Suprapubic skin (tissue), 4 donors: ENCODE measurements around the gene ZACN. TPM values are rescaled to one million over a fixed set of nuclear protein-coding genes. Genes with fewer than 3 reads are reported as not detected.

Experiments used
- DNase-seq, 2 donors: peaks; one replicate each; pipeline ENCODE4 v3.0.0-alpha.2; 2019; ENCODE audit warnings: low spot score in 2 of 2
- H3K27ac ChIP-seq: fragments of 200-600 bp; sonication (generic); one replicate; pipeline ENCODE4 v1.5.1; 2019
- H3K27me3 ChIP-seq: fragments of 200-600 bp; sonication (generic); one replicate; pipeline ENCODE4 v1.5.1; 2019
- H3K36me3 ChIP-seq: fragments of 200-600 bp; sonication (generic); one replicate; pipeline ENCODE4 v1.5.1; 2019
- H3K4me1 ChIP-seq: fragments of 200-600 bp; sonication (generic); one replicate; pipeline ENCODE4 v1.5.1; 2019
- H3K4me3 ChIP-seq: fragments of 200-600 bp; sonication (generic); one replicate; pipeline ENCODE4 v1.5.1; 2019; ENCODE audit warnings: mild to moderate bottlenecking
- H3K9me3 ChIP-seq: fragments of 200-600 bp; sonication (generic); one replicate; pipeline ENCODE4 v1.5.1; 2019
- CTCF ChIP-seq, 2 donors: fragments of 200-600 bp in 1 of 2; fragments of 450-650 bp in 1 of 2; sonication (generic) in 1 of 2; IDR thresholded peaks; one replicate each; pipeline ENCODE4 v1.5.1; 2016 to 2019; ENCODE audit warnings: antibody characterized with exemption in 2 of 2, mild to moderate bottlenecking in 1 of 2, moderate library complexity in 1 of 2
- EP300 ChIP-seq: sonication (generic); formaldehyde crosslinking; IDR thresholded peaks from one replicate; pipeline ENCODE4 v1.6.1; 2017; ENCODE audit warnings: antibody characterized with exemption
- POLR2A ChIP-seq, 2 donors: fragments of 450-650 bp; IDR thresholded peaks; one replicate each; pipeline ENCODE4 v1.6.1; 2017; ENCODE audit warnings: antibody characterized with exemption in 2 of 2, mild to moderate bottlenecking in 2 of 2, moderate library complexity in 2 of 2
- POLR2AphosphoS5 ChIP-seq, 3 donors: sonication (generic); formaldehyde crosslinking; IDR thresholded peaks; one replicate each; pipeline ENCODE4 v1.6.1; 2017; ENCODE audit warnings: antibody characterized with exemption in 3 of 3
- WGBS: methylation state at CpG from one replicate; pipeline ENCODE4 v1.1.5; 2018; 5-methylcytosine and 5-hydroxymethylcytosine counted together
- total RNA-seq, 4 donors: library from RNA; depleted of rRNA; stranded (reverse); fragments of >200 nt; gene quantifications; one replicate each; pipeline ENCODE4 v1.1.0, GENCODE V29; 2016

The ZACN gene
- total RNA-seq, 4 donors from 2014 or later = not detected

- H3K27me3 ChIP-seq = no peaks in the 10 kb centered on the region
- no peak overlapping the region for H3K4me3 ChIP-seq
- no peaks in the 10 kb centered on the region for H3K9me3 ChIP-seq
- WGBS = 85% methylated on average over 15 of the region's 15 CpGs
- no peak overlapping the region for H3K27ac ChIP-seq
- TF ChIP-seq CTCF (IDR thresholded peaks at IDR 0.05) = no peak
- no peak for TF ChIP-seq POLR2A (IDR thresholded peaks at IDR 0.05)
- TF ChIP-seq EP300 = no peak
- no peak for TF ChIP-seq POLR2AphosphoS5 (IDR thresholded peaks at IDR 0.05)
- H3K4me1 ChIP-seq = no peaks in the 10 kb centered on the region
- peaks cover 90% of the 10 kb centered on the region for H3K36me3 ChIP-seq
- no peak for DNase-seq
Observed at GRCh38 chr17:76063875-76064546, 15.0 kb upstream of the ZACN start.

- 87% methylated on average over 4 of the region's 4 CpGs for WGBS
- TF ChIP-seq EP300 (no peak), POLR2AphosphoS5 (IDR thresholded peaks at IDR 0.05) (no peak), CTCF (IDR thresholded peaks at IDR 0.05) (no peak), POLR2A (IDR thresholded peaks at IDR 0.05) (no peak)
- Histone ChIP-seq H3K4me1 (peaks cover 12% of the 10 kb centered on the region), H3K27ac (no peak overlapping the region), H3K36me3 (peaks cover 78% of the 10 kb centered on the region), H3K9me3 (no peaks in the 10 kb centered on the region), H3K4me3 (no peak overlapping the region), H3K27me3 (no peaks in the 10 kb centered on the region)
- DNase-seq = no peak
Observed at GRCh38 chr17:76065775-76066174, 13.2 kb upstream of the ZACN start.

- TF ChIP-seq CTCF (IDR thresholded peaks at IDR 0.05) (no peak), POLR2A (IDR thresholded peaks at IDR 0.05) (no peak), POLR2AphosphoS5 (IDR thresholded peaks at IDR 0.05) (no peak), EP300 (no peak)
- H3K9me3 ChIP-seq = no peaks in the 10 kb centered on the region
- H3K4me1 ChIP-seq = peaks cover 55% of the 10 kb centered on the region
- 6% methylated on average over 15 of the region's 15 CpGs for WGBS
- H3K27me3 ChIP-seq = peaks cover 33% of the 10 kb centered on the region
- peaks cover 25% of the 10 kb centered on the region for H3K36me3 ChIP-seq
- no peak for DNase-seq
- peak overlapping the region; percentile 76 for H3K27ac ChIP-seq
- peak overlapping the region; percentile 85 for H3K4me3 ChIP-seq
Observed at GRCh38 chr17:76071531-76072147, 7.3 kb upstream of the ZACN start.

GRCh38 chr17:76072148-76072858 is 6.7 kb upstream of the ZACN start, which contains the start of gene SRP68:
TSS of gene SRP68 (minus strand) at chr17:76072517. CDS start at chr17:76072491, 26 bp downstream.
- Histone ChIP-seq H3K4me1 (peaks cover 62% of the 10 kb centered on the region), H3K36me3 (peaks cover 18% of the 10 kb centered on the region), H3K27ac (peak within 1 kb of the TSS; percentile 76), H3K4me3 (peak within 1 kb of the TSS; percentile 85), H3K9me3 (no peaks in the 10 kb centered on the region), H3K27me3 (peaks cover 40% of the 10 kb centered on the region)
- peak in 1 of 2 donors; percentile 62 for TF ChIP-seq POLR2A (IDR thresholded peaks at IDR 0.05)
- TF ChIP-seq CTCF (IDR thresholded peaks at IDR 0.05) = no peak
- peak in 1 of 3 donors; percentile 45 for TF ChIP-seq POLR2AphosphoS5 (IDR thresholded peaks at IDR 0.05)
- no peak for TF ChIP-seq EP300
- 0% methylated on average over 35 of the region's 57 CpGs for WGBS
- DNase-seq = peak; percentile 94 to 96
